ENCODE data around the gene PYDC2. TPM values are rescaled to one million over a fixed set of nuclear protein-coding genes. Genes with fewer than 3 reads are reported as not detected.

PYDC2 gene
- total and polyA plus RNA-seq, 2 donors (not counting 3 experiments of a cell fraction or from before 2014, with no cell fraction given): not detected

DNA sequence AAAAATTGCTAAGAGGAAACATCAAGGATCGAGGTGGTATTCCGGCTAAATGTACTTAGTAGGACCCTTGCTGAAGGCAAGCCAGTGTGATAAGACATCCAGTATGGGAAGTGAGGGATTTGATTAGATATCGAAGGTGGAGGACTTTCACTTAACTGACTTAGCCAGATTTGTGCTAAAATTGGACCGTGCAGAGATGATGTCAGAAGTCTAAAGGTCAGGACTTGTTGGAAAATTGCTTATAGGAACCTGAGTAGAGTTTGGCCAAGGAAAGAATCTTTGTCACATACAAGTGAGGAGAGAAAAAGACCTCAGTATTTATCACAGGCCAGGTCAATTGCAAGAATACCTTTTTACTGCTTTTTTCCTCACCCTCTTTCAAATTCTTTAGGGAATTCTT lies 30.9 kb upstream of the PYDC2 start:
- Histone ChIP-seq H4K20me1 (replicated peaks; ENCODE audit: control insufficient read depth, extremely low read depth, insufficient read depth, low read length) (no peaks in the 10 kb centered on the region), H3K9ac (replicated peaks; ENCODE audit: extremely low read depth, insufficient read depth, low read length) (no peak overlapping the region), H3K79me2 (ENCODE audit: control insufficient read depth, insufficient read depth, low read length) (no peaks in the 10 kb centered on the region), H3K9me1 (replicated peaks; ENCODE audit: control insufficient read depth, extremely low read depth, insufficient read depth, low read length) (no peaks in the 10 kb centered on the region), H3K4me1 (ENCODE audit: control insufficient read depth, extremely low read depth, insufficient read depth, low read length) (no peaks in the 10 kb centered on the region), H3K27me3 (ENCODE audit: control insufficient read depth in 2 of 2, insufficient read depth in 2 of 2, low read length in 2 of 2) (peaks cover 2 to 3% of the 10 kb centered on the region in 2 experiments), H3K4me2 (ENCODE audit: insufficient read depth, low read length) (no peak overlapping the region), H3K9me3 (replicated peaks; ENCODE audit: control insufficient read depth, insufficient read depth, low read length) (no peaks in the 10 kb centered on the region), H3K4me3 (replicated peaks in 1 of 3; ENCODE audit: insufficient read depth in 1 of 3, low read depth in 1 of 3, low read length in 3 of 3) (no peak overlapping the region), H3K27ac (ENCODE audit: insufficient read depth, low read depth, low read length) (no peak overlapping the region), H3K36me3 (ENCODE audit: control insufficient read depth in 2 of 2, extremely low read depth in 1 of 2, insufficient read depth in 2 of 2, low read length in 2 of 2) (no peaks in the 10 kb centered on the region), H2AFZ (ENCODE audit: low read depth, low read length) (no peak overlapping the region)
- CTCF ChIA-PET: interaction anchor here (1.4 kb wide), 1 partner anchor 1014 kb away, joined by 4 read pairs; no protein-coding TSS in a partner anchor
- POLR2A ChIA-PET: no interaction called here
- no peak for FAIRE-seq
- no peak for DNase-seq (ENCODE audit: low read depth, low spot score)
- dilution Hi-C loops (cut with MboI; ENCODE audit: extremely low pct_ligation_motif_present, low sequenced_read_pairs) (no loop called here), intact Hi-C loops (cut with micrococcal nuclease) (no loop called here)
- TF ChIP-seq POLR2AphosphoS5 (IDR thresholded peaks at IDR 0.05; ENCODE audit: insufficient read depth, low read depth, low read length) (no peak), JUN (IDR thresholded peaks at IDR 0.05; ENCODE audit: borderline replicate concordance, insufficient read depth, insufficient read length, low read depth) (no peak), GATA2 (IDR thresholded peaks at IDR 0.05; ENCODE audit: insufficient read depth, insufficient read length, low read depth, low read length) (no peak), EZH2 (IDR thresholded peaks at IDR 0.05; ENCODE audit: borderline replicate concordance, low read depth, low read length, severe bottlenecking) (no peak)
- TF ChIP-seq, protein P1, sequence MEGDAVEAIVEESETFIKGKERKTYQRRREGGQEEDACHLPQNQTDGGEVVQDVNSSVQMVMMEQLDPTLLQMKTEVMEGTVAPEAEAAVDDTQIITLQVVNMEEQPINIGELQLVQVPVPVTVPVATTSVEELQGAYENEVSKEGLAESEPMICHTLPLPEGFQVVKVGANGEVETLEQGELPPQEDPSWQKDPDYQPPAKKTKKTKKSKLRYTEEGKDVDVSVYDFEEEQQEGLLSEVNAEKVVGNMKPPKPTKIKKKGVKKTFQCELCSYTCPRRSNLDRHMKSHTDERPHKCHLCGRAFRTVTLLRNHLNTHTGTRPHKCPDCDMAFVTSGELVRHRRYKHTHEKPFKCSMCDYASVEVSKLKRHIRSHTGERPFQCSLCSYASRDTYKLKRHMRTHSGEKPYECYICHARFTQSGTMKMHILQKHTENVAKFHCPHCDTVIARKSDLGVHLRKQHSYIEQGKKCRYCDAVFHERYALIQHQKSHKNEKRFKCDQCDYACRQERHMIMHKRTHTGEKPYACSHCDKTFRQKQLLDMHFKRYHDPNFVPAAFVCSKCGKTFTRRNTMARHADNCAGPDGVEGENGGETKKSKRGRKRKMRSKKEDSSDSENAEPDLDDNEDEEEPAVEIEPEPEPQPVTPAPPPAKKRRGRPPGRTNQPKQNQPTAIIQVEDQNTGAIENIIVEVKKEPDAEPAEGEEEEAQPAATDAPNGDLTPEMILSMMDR (IDR thresholded peaks at IDR 0.05; ENCODE audit: extremely low read depth in 1 of 2, insufficient read depth in 1 of 2, low read depth in 1 of 2, low read length in 2 of 2): no peak
- BruUV-seq (replicated peaks): no TSS peak
